ENCODE data around the gene TMC8.

Gene TMC8

DNA sequence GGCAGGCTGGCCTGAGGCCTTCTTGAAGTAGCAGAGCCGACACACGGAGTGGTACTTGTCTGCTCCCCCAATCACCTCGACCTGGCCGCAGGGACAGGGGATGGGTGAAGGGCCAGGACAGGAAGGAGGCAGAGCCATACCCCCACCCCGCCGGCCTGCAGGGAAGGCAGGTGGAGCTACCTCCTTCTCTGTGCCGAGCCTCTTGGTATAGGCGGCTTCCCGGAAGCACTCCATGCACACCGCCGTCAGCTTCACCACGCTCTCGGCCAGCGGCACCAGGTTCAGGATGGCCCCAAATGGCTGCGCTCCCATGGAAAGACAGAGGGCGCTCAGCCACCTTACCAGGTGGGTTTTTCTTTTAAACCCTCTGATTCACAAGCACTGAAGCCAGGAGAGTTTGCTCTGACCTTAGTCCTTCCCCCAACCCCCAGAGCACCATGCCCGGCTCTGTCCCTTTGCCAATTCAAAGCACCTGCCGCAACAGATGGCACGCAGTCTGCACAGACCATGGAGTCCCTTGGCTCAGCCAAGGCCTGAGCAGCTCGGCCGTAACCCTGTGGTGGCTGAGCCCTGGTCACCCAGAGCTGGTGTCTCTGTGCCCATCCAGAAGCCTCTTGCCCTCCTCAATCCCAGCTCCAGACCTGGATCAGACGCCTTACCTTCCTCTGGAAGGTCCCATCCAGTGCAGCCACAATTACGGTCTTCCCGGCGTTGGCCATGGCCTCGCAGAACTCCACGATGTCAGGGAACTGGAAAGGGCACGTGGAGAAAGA lies 44.5 kb downstream of the TMC8 start:
- DNase-seq (ENCODE audit: insufficient read length, low spot score) (no peak), FAIRE-seq (no peak)

DNA sequence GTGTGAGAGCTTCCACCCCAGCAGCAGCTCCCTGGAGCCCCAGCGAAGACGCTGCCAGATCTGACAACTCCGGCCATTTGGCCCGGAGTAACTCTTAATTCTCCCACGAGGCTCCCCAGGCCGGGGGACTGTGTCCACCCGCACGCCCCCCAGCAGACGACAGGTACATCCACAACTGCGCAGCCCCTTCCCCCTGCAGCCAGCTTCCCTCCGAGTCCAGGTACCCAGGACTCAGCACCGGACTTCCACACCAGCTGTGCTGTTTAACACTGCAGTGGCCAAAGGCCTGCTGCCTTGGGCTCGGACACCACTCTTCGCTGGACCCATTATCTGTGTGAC lies 45.0 kb downstream of the TMC8 start:
- no peak for DNase-seq (ENCODE audit: insufficient read length, low spot score)
- no peak for FAIRE-seq

GRCh38 chr17:78176548-78177025 lies 46.0 kb downstream of the TMC8 start:
- no peak for FAIRE-seq
- no peak for DNase-seq (ENCODE audit: insufficient read length, low spot score)

DNA sequence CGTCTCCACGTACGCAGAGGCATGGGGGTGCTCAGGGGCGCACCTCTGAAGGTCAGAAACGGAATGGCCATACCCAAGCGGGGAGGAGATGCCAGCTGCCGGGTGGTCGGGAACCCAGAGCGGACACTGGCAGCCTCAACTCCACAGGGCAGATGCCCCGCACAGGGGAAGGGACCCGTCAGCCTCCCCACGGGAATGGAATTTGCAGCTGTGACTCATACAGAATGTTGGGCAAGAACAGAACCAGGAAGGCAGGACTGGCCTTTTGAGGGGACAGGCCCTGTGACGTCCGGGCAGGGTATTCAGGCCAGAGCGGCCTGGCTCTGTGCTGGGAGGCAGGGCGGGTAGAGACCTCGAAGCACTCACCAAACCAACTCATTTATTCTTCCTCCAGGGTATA lies 48.8 kb downstream of the TMC8 start:
- DNase-seq (ENCODE audit: insufficient read length, low spot score) (no peak), FAIRE-seq (no peak)

DNA sequence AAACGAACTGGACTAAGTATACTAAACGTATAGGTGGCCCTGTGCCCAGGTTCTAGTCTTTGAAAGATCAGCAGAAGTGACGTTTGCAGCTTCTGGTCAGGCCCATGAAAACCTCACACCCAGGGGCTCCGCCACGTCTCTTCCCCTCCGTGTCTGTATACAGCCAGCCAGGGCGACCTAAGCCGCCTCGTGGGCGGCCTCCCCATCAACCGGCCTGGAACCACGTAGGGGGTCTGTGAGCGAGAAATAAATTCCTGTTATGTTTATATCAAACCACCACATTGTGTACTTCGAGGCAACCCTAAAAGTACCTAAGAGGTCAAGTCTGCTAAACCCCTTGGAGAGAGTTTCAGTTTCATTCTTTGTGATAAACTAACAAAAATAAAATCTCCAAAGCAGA lies 49.5 kb downstream of the TMC8 start:
- FAIRE-seq, result no peak
- DNase-seq (ENCODE audit: insufficient read length, low spot score), result no peak

DNA sequence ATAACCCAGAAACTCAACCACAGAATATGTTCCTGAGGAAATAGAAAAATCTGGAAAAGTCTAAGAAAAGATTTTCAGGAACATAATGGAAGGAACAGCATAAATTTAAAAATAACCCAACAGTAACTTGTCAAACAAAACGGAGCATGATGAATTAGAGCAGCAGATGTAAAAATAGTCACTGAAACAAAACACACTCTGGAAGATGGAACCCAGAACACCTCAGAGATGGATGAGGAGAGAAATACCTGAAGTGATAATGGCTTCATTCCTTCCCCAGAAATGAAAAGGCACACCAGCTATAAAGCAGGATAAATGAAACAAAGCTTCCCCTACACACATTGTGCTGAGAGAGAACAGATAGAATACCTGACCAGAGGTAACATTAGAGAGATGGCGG lies 49.9 kb downstream of the TMC8 start:
- no peak for DNase-seq (ENCODE audit: insufficient read length, low spot score)
- no peak for FAIRE-seq

- DNase-seq (ENCODE audit: insufficient read length, low spot score) (no peak), FAIRE-seq (no peak)
Measured at GRCh38 chr17:78182504-78182903, 51.9 kb downstream of the TMC8 start.

- FAIRE-seq, result no peak
- no peak for DNase-seq (ENCODE audit: insufficient read length, low spot score)
Measured at GRCh38 chr17:78183916-78184315, 53.3 kb downstream of the TMC8 start.

GRCh38 chr17:78184351-78184750 lies 53.8 kb downstream of the TMC8 start:
- DNase-seq (ENCODE audit: insufficient read length, low spot score) (no peak), FAIRE-seq (no peak)

DNA sequence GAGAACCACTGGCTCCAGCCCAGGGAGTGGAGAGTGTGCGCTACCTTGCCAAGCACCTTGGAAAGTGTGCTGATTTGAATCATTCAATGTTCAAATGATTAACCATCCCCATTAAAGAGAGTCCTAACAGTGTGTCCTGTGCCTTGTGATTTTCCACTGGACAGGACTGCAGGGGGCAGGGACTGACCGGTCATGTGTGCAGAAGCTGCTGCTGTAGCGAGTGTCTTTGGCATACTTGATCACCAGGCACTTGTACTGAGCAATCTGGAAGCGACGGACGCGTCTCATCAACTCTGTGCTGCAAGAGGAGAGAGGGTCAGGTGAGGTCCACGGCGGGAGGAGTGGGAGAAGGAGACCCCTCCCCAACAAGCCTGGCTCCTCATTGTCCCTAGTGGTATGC lies 54.3 kb downstream of the TMC8 start:
- FAIRE-seq, result no peak
- DNase-seq (ENCODE audit: insufficient read length, low spot score), result no peak

GRCh38 chr17:78185981-78186691 lies 55.6 kb downstream of the TMC8 start:
- peak; percentile 26 for FAIRE-seq

DNA sequence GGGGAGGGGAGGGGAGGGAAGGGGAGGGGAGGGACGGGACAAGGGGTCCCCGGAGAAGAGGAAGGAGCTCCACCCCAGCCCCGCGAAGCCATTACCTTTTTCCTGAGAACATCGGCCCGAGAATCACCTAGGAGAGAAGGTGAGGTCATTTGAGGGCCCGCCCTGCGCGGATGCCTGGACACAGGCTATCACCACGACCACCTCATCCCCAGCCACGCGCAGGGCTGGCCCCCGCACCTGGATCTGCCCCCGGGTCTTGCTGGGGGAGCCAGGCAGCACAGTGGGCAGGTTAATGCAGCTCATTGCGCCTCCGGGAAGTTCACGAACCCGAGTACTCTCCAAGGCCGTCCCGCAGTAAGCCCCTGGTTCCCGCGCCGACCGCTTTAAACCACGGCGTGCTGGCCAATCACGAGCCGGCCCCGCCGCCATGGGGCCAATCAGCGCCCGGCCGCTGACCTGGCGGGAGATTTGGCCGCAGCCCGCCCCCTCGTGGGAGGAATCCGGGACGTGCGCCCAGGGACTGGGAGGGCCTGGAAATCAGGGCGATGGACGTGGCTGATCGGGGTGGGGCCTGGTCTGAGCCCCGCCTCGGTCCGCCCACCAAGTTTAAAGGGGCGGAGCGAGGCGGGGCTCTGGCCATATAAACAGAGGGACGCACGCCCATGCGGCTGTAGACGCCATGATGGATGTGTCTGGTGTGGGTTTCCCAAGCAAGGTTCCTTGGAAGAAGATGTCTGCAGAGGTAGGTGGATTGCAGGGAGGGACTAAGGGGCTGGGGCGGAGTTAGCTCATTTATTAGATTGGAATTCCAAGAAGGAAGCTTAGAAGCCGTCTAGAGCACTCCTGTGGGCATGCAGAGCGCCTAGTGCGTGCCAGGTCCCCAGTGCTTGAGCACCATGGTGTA lies 56.4 kb downstream of the TMC8 start, which contains the start of the genes AFMID and TK1:
Gene AFMID (plus strand): TSS at position 671 of the 904 bp plus-strand sequence. CDS start 9 bp downstream, at position 680.
Gene TK1 (minus strand): TSS at position 361 of the 904 bp plus-strand sequence. CDS start 58 bp downstream, at position 303.
- peak; percentile 99 for DNase-seq (ENCODE audit: insufficient read length, low spot score)
- peak; percentile 97 for FAIRE-seq

More at GRCh38 chr17:78185981-78186691, 55.6 kb downstream of the TMC8 start:
- peak; percentile 75 for DNase-seq (ENCODE audit: insufficient read length, low spot score)
